Tibial nerve (tissue), 4 donors: ENCODE results near the gene ERMP1. TPM values are rescaled to one million over a fixed set of nuclear protein-coding genes. Genes with fewer than 3 reads are reported as not detected.

Experiments
- DNase-seq, 2 donors: peaks; one replicate each; pipeline ENCODE4 v3.0.0-alpha.2; 2019; ENCODE audit warnings: low spot score in 2 of 2
- H3K27ac ChIP-seq, 4 donors: fragments of 200-600 bp; sonication (generic) in 3 of 4; one replicate each; pipeline ENCODE4 v1.5.1; 2017 to 2019; ENCODE audit warnings: mild to moderate bottlenecking in 1 of 4
- H3K27me3 ChIP-seq, 2 donors: fragments of 200-600 bp; sonication (generic) in 1 of 2; one replicate each; pipeline versions ENCODE4 v1.5.1 to v1.6.0; 2017 to 2019
- H3K36me3 ChIP-seq, 3 donors: fragments of 200-600 bp; sonication (generic); one replicate each; pipeline ENCODE4 v1.5.1; 2018 to 2019
- H3K4me1 ChIP-seq, 4 donors: fragments of 200-600 bp; sonication (generic) in 3 of 4; one replicate each; pipeline ENCODE4 v1.5.1; 2017 to 2019
- H3K4me3 ChIP-seq, 4 donors: fragments of 200-600 bp; sonication (generic) in 3 of 4; one replicate each; pipeline ENCODE4 v1.5.1; 2017 to 2019; ENCODE audit warnings: mild to moderate bottlenecking in 1 of 4, moderate library complexity in 1 of 4
- H3K9me3 ChIP-seq, 4 donors: fragments of 200-600 bp; sonication (generic) in 3 of 4; one replicate each; pipeline ENCODE4 v1.5.1; 2017 to 2019
- EP300 ChIP-seq, 2 donors: sonication (generic); formaldehyde crosslinking; IDR thresholded peaks; one replicate each; pipeline ENCODE4 v1.6.1; 2017; ENCODE audit warnings: antibody characterized with exemption in 2 of 2, mild to moderate bottlenecking in 1 of 2
- POLR2A ChIP-seq, 2 donors: fragments of 450-650 bp; IDR thresholded peaks; one replicate each; pipeline ENCODE4 v1.6.1; 2017; ENCODE audit warnings: antibody characterized with exemption in 2 of 2, mild to moderate bottlenecking in 2 of 2, moderate library complexity in 2 of 2
- WGBS, 2 donors: methylation state at CpG; one replicate each; pipeline ENCODE4 v1.1.5; 2018; 5-methylcytosine and 5-hydroxymethylcytosine counted together
- total RNA-seq, 4 donors: library from RNA; depleted of rRNA; stranded (reverse); fragments of >200 nt; gene quantifications; one replicate each; pipeline ENCODE4 v1.1.0, GENCODE V29; 2016
- TF ChIP-seq, protein P1 (sequence below), 5 experiments: fragments of 200-600 bp in 3 of 5; fragments of 450-650 bp in 2 of 5; sonication (generic) in 3 of 5; IDR thresholded peaks; one replicate each; pipeline ENCODE4 v1.5.1; 2016 to 2019; ENCODE audit warnings: antibody characterized with exemption in 5 of 5, mild to moderate bottlenecking in 3 of 5, moderate library complexity in 2 of 5

The ERMP1 gene
- total RNA-seq, 4 donors from 2014 or later, result 11.1 to 17.5 (median 13.6) TPM

DNA sequence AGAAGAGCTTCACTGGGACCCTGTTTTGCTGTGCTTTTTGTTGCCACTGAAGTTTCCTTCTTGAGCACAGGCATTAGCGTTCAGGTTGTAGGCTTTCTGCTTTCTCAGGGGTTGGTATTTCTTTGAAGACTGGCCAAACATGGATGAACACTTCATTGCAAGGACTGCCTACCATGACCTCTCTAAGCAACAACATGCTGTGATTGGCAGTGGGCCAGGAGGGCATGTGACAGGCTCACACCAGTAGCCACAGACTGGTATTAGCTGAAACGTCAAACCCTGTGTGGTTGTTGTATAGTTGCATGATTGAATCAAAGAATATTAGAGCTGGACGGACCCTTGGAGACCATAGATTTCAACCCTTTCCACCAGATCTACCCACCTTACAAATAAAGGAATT, 37.8 kb upstream of the ERMP1 start:
- TF ChIP-seq POLR2A (IDR thresholded peaks at IDR 0.05) (no peak), EP300 (IDR thresholded peaks at IDR 0.05) (no peak)
- TF ChIP-seq, protein P1, sequence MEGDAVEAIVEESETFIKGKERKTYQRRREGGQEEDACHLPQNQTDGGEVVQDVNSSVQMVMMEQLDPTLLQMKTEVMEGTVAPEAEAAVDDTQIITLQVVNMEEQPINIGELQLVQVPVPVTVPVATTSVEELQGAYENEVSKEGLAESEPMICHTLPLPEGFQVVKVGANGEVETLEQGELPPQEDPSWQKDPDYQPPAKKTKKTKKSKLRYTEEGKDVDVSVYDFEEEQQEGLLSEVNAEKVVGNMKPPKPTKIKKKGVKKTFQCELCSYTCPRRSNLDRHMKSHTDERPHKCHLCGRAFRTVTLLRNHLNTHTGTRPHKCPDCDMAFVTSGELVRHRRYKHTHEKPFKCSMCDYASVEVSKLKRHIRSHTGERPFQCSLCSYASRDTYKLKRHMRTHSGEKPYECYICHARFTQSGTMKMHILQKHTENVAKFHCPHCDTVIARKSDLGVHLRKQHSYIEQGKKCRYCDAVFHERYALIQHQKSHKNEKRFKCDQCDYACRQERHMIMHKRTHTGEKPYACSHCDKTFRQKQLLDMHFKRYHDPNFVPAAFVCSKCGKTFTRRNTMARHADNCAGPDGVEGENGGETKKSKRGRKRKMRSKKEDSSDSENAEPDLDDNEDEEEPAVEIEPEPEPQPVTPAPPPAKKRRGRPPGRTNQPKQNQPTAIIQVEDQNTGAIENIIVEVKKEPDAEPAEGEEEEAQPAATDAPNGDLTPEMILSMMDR (IDR thresholded peaks at IDR 0.05), result no peak
- H3K36me3 ChIP-seq, result peaks cover 0 to 42% (median 0%) of the 10 kb centered on the region in 3 donors

DNA sequence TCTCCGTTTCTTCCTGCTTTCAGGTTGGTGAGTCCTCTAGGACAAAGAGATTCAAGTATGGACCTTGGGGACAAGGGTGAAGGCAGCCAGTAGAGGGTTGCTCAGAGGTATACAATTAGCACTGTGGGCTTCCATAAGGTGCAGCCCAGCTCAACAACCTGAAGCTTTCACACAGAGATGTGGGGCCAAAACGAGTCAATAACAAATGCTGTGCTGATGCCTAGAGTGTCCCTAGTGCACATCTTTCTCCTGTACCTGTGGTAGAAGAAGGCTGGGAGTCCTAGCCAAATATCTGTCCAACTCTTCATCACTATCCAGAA, 37.1 kb upstream of the ERMP1 start:
- Histone ChIP-seq H3K9me3 (no peaks in the 10 kb centered on the region), H3K27ac (no peak overlapping the region), H3K36me3 (peaks cover 0 to 41% (median 0%) of the 10 kb centered on the region in 3 donors), H3K27me3 (no peaks in the 10 kb centered on the region), H3K4me1 (no peaks in the 10 kb centered on the region), H3K4me3 (no peak overlapping the region)
- DNase-seq, result no peak
- TF ChIP-seq EP300 (IDR thresholded peaks at IDR 0.05), result no peak
- TF ChIP-seq, protein P1 (IDR thresholded peaks at IDR 0.05), result no peak
- TF ChIP-seq POLR2A (IDR thresholded peaks at IDR 0.05), result no peak
- 57 to 79% methylated on average over 2 of the region's 2 CpGs for WGBS, 2 donors

More for the DNA sequence above, 37.8 kb upstream of the ERMP1 start:
- Histone ChIP-seq H3K9me3 (no peaks in the 10 kb centered on the region), H3K27me3 (no peaks in the 10 kb centered on the region), H3K27ac (no peak overlapping the region), H3K4me1 (no peaks in the 10 kb centered on the region), H3K4me3 (no peak overlapping the region)
- WGBS, 2 donors, result 54 to 65% methylated on average over 3 of the region's 3 CpGs
- no peak for DNase-seq

DNA sequence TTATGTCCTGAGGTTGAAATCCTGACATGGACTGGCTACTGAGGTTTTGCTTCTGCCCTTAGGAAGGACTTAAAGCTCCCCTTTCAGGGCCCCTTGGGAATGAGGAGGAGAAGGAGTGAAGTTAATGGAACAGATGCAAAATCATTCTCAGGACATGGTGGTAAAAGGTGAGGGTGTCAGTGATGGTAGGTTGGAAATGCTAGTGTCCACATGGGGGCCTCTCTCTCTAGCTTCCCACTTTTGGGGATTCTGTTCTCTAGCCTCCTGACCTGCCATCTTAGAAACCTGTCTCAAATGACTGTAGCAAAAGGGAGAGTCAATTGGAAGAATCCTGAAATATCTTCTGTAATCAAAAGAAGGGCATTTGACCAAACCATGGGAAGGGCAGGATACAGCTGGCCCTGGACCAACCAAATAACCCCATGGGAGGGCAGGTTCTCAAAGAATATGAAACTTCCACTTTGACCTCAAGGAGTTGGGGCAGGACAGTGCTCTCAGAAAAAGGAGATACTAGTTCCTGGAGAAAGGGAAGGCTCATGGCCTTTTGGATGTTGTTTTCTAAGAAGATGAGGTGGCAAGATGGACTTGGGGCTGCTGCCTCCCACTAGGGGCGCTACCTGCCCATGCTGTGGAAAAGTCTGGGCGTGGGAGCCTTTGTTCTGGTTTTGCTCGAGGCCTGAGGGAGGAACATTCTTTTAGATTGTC, 36.5 kb upstream of the ERMP1 start:
- peaks cover 0 to 37% (median 0%) of the 10 kb centered on the region in 3 donors for H3K36me3 ChIP-seq
- H3K27ac ChIP-seq, result no peak overlapping the region
- no peak for TF ChIP-seq EP300 (IDR thresholded peaks at IDR 0.05)
- no peak for TF ChIP-seq POLR2A (IDR thresholded peaks at IDR 0.05)
- TF ChIP-seq, protein P1 (IDR thresholded peaks at IDR 0.05), result no peak
- no peak for DNase-seq
- no peaks in the 10 kb centered on the region for H3K4me1 ChIP-seq
- 80 to 81% methylated on average over 3 of the region's 3 CpGs for WGBS, 2 donors
- no peaks in the 10 kb centered on the region for H3K27me3 ChIP-seq
- no peak overlapping the region for H3K4me3 ChIP-seq
- no peaks in the 10 kb centered on the region for H3K9me3 ChIP-seq

DNA sequence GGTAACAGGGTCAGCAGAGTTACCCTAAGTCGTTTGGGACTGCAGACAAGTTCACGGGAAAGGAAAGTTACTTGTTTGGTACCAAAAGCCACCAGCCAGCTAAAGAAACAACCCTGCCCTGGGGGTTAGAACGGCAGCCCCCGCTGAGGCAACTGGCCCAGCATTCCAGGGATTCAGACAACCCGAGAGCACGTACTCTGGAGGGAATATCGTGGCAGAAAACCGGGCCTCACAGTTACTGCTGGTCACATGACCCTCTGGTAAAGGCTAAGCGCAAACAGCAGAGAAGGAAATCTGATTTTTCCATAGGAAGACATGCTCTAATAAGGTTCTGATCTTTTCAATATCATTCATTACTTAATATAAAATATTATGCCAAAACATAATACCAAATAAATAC, 35.3 kb upstream of the ERMP1 start:
- H3K36me3 ChIP-seq, result peaks cover 0 to 32% (median 0%) of the 10 kb centered on the region in 3 donors
- no peak overlapping the region for H3K27ac ChIP-seq
- WGBS, 2 donors, result 55 to 74% methylated on average over 9 of the region's 9 CpGs
- TF ChIP-seq, protein P1 (IDR thresholded peaks at IDR 0.05), result no peak
- TF ChIP-seq EP300 (IDR thresholded peaks at IDR 0.05) (no peak), POLR2A (IDR thresholded peaks at IDR 0.05) (no peak)
- no peak overlapping the region for H3K4me3 ChIP-seq
- no peaks in the 10 kb centered on the region for H3K27me3 ChIP-seq
- DNase-seq, result no peak
- H3K4me1 ChIP-seq, result no peaks in the 10 kb centered on the region
- no peaks in the 10 kb centered on the region for H3K9me3 ChIP-seq

DNA sequence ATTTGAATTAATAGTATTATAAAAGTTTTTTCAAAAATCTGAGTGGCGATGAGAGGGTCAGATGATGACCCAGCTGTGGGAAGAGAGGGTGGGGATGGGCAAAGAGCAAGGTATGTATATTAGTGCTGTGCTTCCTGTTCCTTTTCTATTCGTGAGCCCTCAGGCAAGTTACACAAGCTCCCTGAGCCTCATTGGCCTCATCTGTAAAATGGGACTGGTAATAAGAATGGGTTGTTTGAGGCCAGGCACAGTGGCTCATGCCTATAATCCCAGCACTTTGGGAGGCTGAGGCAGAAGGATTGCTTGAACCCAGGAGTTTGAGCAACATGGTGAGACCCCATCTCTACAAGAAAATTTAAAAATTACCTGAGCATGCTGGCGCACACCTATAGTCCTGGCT, 33.8 kb upstream of the ERMP1 start:
- Histone ChIP-seq H3K36me3 (peaks cover 0 to 32% (median 0%) of the 10 kb centered on the region in 3 donors), H3K9me3 (no peaks in the 10 kb centered on the region), H3K27me3 (no peaks in the 10 kb centered on the region), H3K27ac (no peak overlapping the region), H3K4me3 (no peak overlapping the region), H3K4me1 (no peaks in the 10 kb centered on the region)
- no peak for DNase-seq
- TF ChIP-seq, protein P1 (IDR thresholded peaks at IDR 0.05), result no peak
- TF ChIP-seq POLR2A (IDR thresholded peaks at IDR 0.05), result no peak
- TF ChIP-seq EP300 (IDR thresholded peaks at IDR 0.05), result no peak
- WGBS, 2 donors, result 86 to 90% methylated on average over 3 of the region's 3 CpGs
